SU-DHL-6 (cell line): Measurements from ENCODE around the gene GRID2.

ENCODE experiments used
- EZH2phosphoT487 ChIP-seq: fragments of 200-600 bp; sonication (generic), shearing (Covaris generic); conservative IDR thresholded peaks from 2 replicates; pipeline ENCODE4 v1.6.1; 2018; ENCODE audit warnings: mild to moderate bottlenecking, antibody characterized with exemption, low read length, moderate library complexity, mixed read lengths
- TF ChIP-seq, protein P1 (sequence below): fragments of 200-600 bp; sonication (generic); IDR thresholded peaks from one replicate; pipeline ENCODE4 v1.5.1; 2017; ENCODE audit warnings: antibody characterized with exemption, mild to moderate bottlenecking, low read length, moderate library complexity; ENCODE audit not compliant: insufficient read depth, poor library complexity, severe bottlenecking

DNA sequence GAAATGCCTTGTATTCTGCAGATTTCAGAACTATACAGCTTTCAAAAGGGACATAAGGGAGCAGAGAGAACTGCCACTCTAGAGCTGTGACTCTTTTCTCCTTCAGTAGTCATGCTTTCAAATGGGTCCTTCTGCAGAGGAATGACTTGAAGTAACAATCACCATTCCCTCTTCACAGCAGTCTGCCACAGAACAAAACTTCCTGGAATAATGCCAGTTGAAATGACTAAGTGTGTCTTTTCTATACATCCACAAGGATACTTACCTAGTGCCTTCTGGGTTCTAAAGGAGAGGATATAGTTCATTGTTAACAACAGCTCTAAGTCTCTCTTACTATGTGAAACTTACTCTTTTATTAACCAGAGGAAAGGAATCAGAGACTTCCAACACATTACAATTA lies 1009.4 kb downstream of the GRID2 start:
- TF ChIP-seq, protein P1, sequence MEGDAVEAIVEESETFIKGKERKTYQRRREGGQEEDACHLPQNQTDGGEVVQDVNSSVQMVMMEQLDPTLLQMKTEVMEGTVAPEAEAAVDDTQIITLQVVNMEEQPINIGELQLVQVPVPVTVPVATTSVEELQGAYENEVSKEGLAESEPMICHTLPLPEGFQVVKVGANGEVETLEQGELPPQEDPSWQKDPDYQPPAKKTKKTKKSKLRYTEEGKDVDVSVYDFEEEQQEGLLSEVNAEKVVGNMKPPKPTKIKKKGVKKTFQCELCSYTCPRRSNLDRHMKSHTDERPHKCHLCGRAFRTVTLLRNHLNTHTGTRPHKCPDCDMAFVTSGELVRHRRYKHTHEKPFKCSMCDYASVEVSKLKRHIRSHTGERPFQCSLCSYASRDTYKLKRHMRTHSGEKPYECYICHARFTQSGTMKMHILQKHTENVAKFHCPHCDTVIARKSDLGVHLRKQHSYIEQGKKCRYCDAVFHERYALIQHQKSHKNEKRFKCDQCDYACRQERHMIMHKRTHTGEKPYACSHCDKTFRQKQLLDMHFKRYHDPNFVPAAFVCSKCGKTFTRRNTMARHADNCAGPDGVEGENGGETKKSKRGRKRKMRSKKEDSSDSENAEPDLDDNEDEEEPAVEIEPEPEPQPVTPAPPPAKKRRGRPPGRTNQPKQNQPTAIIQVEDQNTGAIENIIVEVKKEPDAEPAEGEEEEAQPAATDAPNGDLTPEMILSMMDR: no peak
- TF ChIP-seq EZH2phosphoT487: no peak
